Coronary artery (tissue), 2 donors: Measurements from ENCODE around the gene SMPD3.

Experiments
- DNase-seq: peaks from one replicate; pipeline ENCODE4 v3.0.0-alpha.2; 2017; ENCODE audit warnings: low spot score
- H3K27ac ChIP-seq, 2 donors: fragments of 200-600 bp; sonication (generic); one replicate each; pipeline ENCODE4 v1.5.1; 2016 to 2019
- H3K4me3 ChIP-seq: fragments of 200-600 bp; sonication (generic); 2 replicates; pipeline ENCODE4 v1.5.1; 2016; ENCODE audit warnings: mild to moderate bottlenecking, moderate library complexity
- CTCF ChIP-seq: fragments of 200-600 bp; sonication (generic); IDR thresholded peaks from one replicate; pipeline ENCODE4 v1.5.1; 2019; ENCODE audit warnings: antibody characterized with exemption

SMPD3 gene

GRCh38 chr16:68374961-68375660, 73.2 kb downstream of the SMPD3 start:
- no peak for TF ChIP-seq CTCF
- DNase-seq = no peak
- Histone ChIP-seq H3K27ac (no peak overlapping the region), H3K4me3 (no peak overlapping the region)

DNA sequence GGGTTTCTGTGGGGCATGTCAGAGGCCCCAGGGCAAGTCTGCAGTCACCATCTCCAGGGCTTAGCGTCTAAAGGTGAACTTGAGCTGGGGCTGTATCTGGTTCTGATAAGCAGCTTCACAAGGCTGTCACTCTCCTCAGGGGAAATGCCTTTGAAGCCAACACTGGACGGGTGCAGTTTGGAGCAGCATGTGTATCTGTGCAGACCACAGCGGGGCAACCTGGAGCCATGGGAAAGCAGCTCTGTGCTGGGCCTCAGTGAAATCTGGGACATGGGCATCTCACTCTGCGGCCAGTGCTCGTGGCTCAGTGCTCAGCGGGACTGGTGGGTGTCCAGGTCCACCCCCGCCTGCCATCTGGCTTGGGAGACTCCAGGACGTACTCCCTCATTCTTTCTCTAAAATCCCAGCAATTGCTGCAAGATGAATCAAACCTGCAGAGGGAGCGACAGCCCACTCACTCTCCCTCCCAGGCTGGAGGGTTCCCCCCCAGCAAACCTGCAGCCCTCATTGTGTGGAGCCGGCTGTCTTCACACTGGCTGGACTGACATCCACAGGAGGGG, 74.0 kb downstream of the SMPD3 start:
- no peak overlapping the region for H3K4me3 ChIP-seq
- H3K27ac ChIP-seq = no peak overlapping the region
- DNase-seq = no peak
- no peak for TF ChIP-seq CTCF

DNA sequence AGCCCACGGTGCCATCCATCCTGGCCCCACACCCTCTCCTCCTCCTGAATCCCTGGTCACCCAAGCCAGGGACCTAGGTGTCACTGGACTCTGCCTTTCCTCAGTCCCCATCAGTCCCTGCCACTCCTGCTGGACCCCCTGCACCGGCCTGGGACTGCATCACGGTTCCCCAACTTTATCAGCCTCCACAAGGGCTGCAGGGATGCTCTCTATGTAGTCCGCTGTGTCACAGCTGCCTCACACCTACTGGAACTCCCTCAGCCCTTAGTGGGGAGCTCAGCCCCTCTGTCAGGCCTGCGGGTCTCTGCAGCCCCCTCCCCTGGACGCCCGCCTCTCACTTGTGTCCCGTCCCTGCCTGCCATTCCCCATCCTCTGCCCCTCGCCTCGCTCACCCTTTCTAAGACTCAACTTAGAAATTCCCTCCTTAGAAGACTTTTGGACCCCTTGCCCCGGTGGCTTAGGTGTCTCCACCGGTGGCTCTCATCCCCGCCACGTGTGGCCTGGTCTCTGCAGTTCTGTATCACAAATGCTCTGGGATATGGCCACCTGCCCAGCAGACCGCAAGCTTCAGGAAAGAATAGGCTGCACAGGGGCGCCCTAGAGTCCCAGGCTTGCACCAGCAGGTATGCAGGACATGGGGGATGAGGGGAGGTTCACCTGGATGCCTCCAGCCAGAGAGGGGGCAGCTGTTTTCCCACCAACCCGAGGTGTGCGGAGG, 74.6 kb downstream of the SMPD3 start:
- H3K27ac ChIP-seq = no peak overlapping the region
- TF ChIP-seq CTCF = no peak
- H3K4me3 ChIP-seq = no peak overlapping the region
- DNase-seq = no peak

GRCh38 chr16:68372806-68373205, 75.5 kb downstream of the SMPD3 start:
- no peak for TF ChIP-seq CTCF
- H3K27ac ChIP-seq = no peak overlapping the region
- no peak for DNase-seq

GRCh38 chr16:68372381-68372720, 76.0 kb downstream of the SMPD3 start:
- TF ChIP-seq CTCF = no peak
- Histone ChIP-seq H3K27ac (no peak overlapping the region), H3K4me3 (no peak overlapping the region)
- DNase-seq = no peak

More at GRCh38 chr16:68372806-68373205, 75.5 kb downstream of the SMPD3 start:
- no peak overlapping the region for H3K4me3 ChIP-seq

- TF ChIP-seq CTCF = no peak
- Histone ChIP-seq H3K27ac (no peak overlapping the region), H3K4me3 (no peak overlapping the region)
- no peak for DNase-seq
Observed at GRCh38 chr16:68371706-68372380, 76.5 kb downstream of the SMPD3 start.
